Lower leg skin (tissue), 3 donors: ENCODE results near the gene ERFL.

Experiments
- CTCF ChIP-seq, 3 donors: fragments of 450-650 bp; IDR thresholded peaks; one replicate each; pipeline ENCODE4 v1.5.1; 2016; ENCODE audit warnings: antibody characterized with exemption in 3 of 3, mild to moderate bottlenecking in 3 of 3, moderate library complexity in 2 of 3
- POLR2A ChIP-seq, 2 donors: fragments of 450-650 bp; IDR thresholded peaks; one replicate each; pipeline ENCODE4 v1.6.1; 2016 to 2017; ENCODE audit warnings: antibody characterized with exemption in 2 of 2, mild to moderate bottlenecking in 1 of 2, moderate library complexity in 1 of 2

GRCh38 chr19:41936416-41936850, 8.2 kb upstream of the ERFL start:
- TF ChIP-seq CTCF (IDR thresholded peaks at IDR 0.05) (no peak), POLR2A (IDR thresholded peaks at IDR 0.05) (no peak)
